Neuronal stem cell (in vitro differentiated cells): ENCODE results near the gene OSBPL2.

Experiments
- DNase-seq: peaks from one replicate; pipeline ENCODE4 v3.0.0-alpha.2; 2013; ENCODE audit warnings: low spot score
- H2AFZ ChIP-seq: one replicate; pipeline ENCODE4 v1.6.1; 2013; ENCODE audit warnings: mild to moderate bottlenecking, low read length, inconsistent platforms
- H2AK5ac ChIP-seq: 2 replicates; pipeline ENCODE4 v1.6.1; 2013; ENCODE audit warnings: low read depth, mild to moderate bottlenecking, inconsistent platforms, low read length, moderate library complexity, mixed read lengths
- H2BK120ac ChIP-seq: 2 replicates; pipeline ENCODE4 v1.6.1; 2013; ENCODE audit warnings: low read depth, mild to moderate bottlenecking, inconsistent platforms, low read length, moderate library complexity, mixed read lengths
- H2BK12ac ChIP-seq: one replicate; pipeline ENCODE4 v1.6.1; 2013; ENCODE audit warnings: low read length, inconsistent platforms
- H2BK15ac ChIP-seq: 2 replicates; pipeline ENCODE4 v1.6.1; 2013; ENCODE audit warnings: mild to moderate bottlenecking, low read length, inconsistent platforms, mixed read lengths
- H2BK5ac ChIP-seq: one replicate; pipeline ENCODE4 v1.6.1; 2013; ENCODE audit warnings: inconsistent platforms, mild to moderate bottlenecking, low read length, moderate library complexity
- H3K14ac ChIP-seq: one replicate; pipeline ENCODE4 v1.6.1; 2013; ENCODE audit warnings: low read length, inconsistent platforms
- H3K18ac ChIP-seq: 2 replicates; pipeline ENCODE4 v1.6.1; 2013; ENCODE audit warnings: low read length, inconsistent platforms
- H3K23ac ChIP-seq: 2 replicates; pipeline ENCODE4 v1.6.1; 2013; ENCODE audit warnings: low read depth, mild to moderate bottlenecking, mixed read lengths, low read length, inconsistent platforms; ENCODE audit not compliant: poor library complexity
- H3K27ac ChIP-seq: replicated peaks from 3 replicates; pipeline ENCODE4 v1.5.1; 2013; ENCODE audit warnings: low read length, inconsistent platforms
- H3K27me3 ChIP-seq, 3 experiments: 2 replicates each; pipeline ENCODE4 v1.6.1; 2013; ENCODE audit warnings: low read length in 3 of 3, mild to moderate bottlenecking in 2 of 3, inconsistent platforms in 1 of 3, low read depth in 1 of 3, mixed read lengths in 1 of 3, moderate library complexity in 1 of 3; ENCODE audit not compliant: control insufficient read depth in 3 of 3, insufficient read depth in 3 of 3
- H3K36me3 ChIP-seq, 2 donors: replicated peaks in 1 of 2; 2 replicates each; pipeline ENCODE4 v1.6.1; 2013; ENCODE audit warnings: low read length in 2 of 2; ENCODE audit not compliant: control insufficient read depth in 2 of 2, insufficient read depth in 2 of 2
- H3K4ac ChIP-seq: 2 replicates; pipeline ENCODE4 v1.6.1; 2013; ENCODE audit warnings: inconsistent platforms, mild to moderate bottlenecking, low read length, moderate library complexity
- H3K4me1 ChIP-seq, 2 donors: 1 replicate in 1 of 2; 2 replicates in 1 of 2; pipeline ENCODE4 v1.6.1; 2013; ENCODE audit warnings: low read length in 2 of 2, low read depth in 1 of 2; ENCODE audit not compliant: control insufficient read depth in 2 of 2, insufficient read depth in 1 of 2
- H3K4me2 ChIP-seq: one replicate; pipeline ENCODE4 v1.6.1; 2013; ENCODE audit warnings: mild to moderate bottlenecking, low read length, inconsistent platforms; ENCODE audit not compliant: insufficient read depth, poor library complexity, severe bottlenecking
- H3K4me3 ChIP-seq, 2 donors: 2 replicates each; pipeline ENCODE4 v1.5.1; 2013; ENCODE audit warnings: low read length in 2 of 2, mild to moderate bottlenecking in 2 of 2, inconsistent platforms in 1 of 2, moderate library complexity in 1 of 2
- H3K79me1 ChIP-seq: one replicate; pipeline ENCODE4 v1.6.1; 2013; ENCODE audit warnings: low read depth, mild to moderate bottlenecking, inconsistent platforms, low read length, moderate library complexity
- H3K9ac ChIP-seq: one replicate; pipeline ENCODE4 v1.6.1; 2013; ENCODE audit warnings: mild to moderate bottlenecking, low read depth, low read length, inconsistent platforms; ENCODE audit not compliant: poor library complexity
- H3K9me3 ChIP-seq, 2 donors: replicated peaks in 1 of 2; 2 replicates each; pipeline versions ENCODE3 to v1.6.1; 2013; ENCODE audit warnings: low read length in 2 of 2, mild to moderate bottlenecking in 2 of 2, inconsistent platforms in 1 of 2, low read depth in 1 of 2, mixed read lengths in 1 of 2, moderate library complexity in 1 of 2; ENCODE audit not compliant: control insufficient read depth in 2 of 2, insufficient read depth in 1 of 2
- H4K8ac ChIP-seq: one replicate; pipeline ENCODE4 v1.6.1; 2013; ENCODE audit warnings: low read depth, mild to moderate bottlenecking, inconsistent platforms, low read length, moderate library complexity
- H4K91ac ChIP-seq: one replicate; pipeline ENCODE4 v1.6.1; 2013; ENCODE audit warnings: low read length, low read depth, mild to moderate bottlenecking, inconsistent platforms; ENCODE audit not compliant: poor library complexity
- WGBS, 2 donors: extraction: QIAGEN DNeasy Blood & Tissue Kit; methylation state at CpG; one replicate each; pipeline ENCODE4 v1.1.7; 2013; ENCODE audit warnings: missing lambda C conversion rate in 2 of 2, mixed read lengths in 1 of 2; ENCODE audit not compliant: insufficient read length in 2 of 2, insufficient replicate concordance in 1 of 2; ENCODE audit errors: extremely low coverage in 2 of 2; 5-methylcytosine and 5-hydroxymethylcytosine counted together

OSBPL2 gene

DNA sequence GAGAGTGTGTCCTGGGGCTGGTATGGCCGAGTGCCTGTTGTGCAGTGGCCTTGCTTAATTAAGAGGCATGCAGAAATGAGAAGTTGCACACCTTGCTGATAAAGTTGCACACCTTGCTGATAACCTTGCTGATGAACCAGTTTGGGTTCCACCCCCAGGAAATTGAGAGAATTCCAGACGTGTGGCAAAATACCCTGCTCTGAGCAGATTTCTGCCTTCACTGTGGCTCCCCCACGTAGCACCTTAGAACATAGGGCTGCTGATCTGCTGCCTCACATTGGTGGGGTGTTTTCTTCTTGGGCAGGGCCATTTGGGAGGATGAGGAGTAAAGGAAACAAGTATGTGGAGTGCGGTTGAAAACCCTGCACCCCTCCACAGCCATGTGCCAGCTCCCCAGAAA, 42.0 kb downstream of the OSBPL2 start:
- no peak for DNase-seq
- no peak overlapping the region for H3K4me2 ChIP-seq
- no peak overlapping the region for H3K14ac ChIP-seq
- no peak overlapping the region for H2BK12ac ChIP-seq
- no peak overlapping the region for H2BK15ac ChIP-seq
- no peak overlapping the region for H3K9ac ChIP-seq
- no peak overlapping the region for H3K18ac ChIP-seq
- no peak overlapping the region for H4K8ac ChIP-seq
- no peak overlapping the region for H2AFZ ChIP-seq
- peaks cover 42 to 91% of the 10 kb centered on the region in 2 donors for H3K36me3 ChIP-seq
- H3K4me3 ChIP-seq, result no peak overlapping the region
- no peak overlapping the region for H3K27ac ChIP-seq
- H4K91ac ChIP-seq, result no peak overlapping the region
- H2AK5ac ChIP-seq, result no peak overlapping the region
- no CpG with 5 or more reads among the region's 4 CpGs for WGBS, 2 donors
- no peak overlapping the region for H2BK5ac ChIP-seq
- no peak overlapping the region for H2BK120ac ChIP-seq
- no peak overlapping the region for H3K23ac ChIP-seq
- no peaks in the 10 kb centered on the region for H3K27me3 ChIP-seq
- H3K9me3 ChIP-seq, result no peaks in the 10 kb centered on the region
- no peaks in the 10 kb centered on the region for H3K4me1 ChIP-seq
- H3K4ac ChIP-seq, result no peak overlapping the region
- peaks cover 3% of the 10 kb centered on the region for H3K79me1 ChIP-seq

DNA sequence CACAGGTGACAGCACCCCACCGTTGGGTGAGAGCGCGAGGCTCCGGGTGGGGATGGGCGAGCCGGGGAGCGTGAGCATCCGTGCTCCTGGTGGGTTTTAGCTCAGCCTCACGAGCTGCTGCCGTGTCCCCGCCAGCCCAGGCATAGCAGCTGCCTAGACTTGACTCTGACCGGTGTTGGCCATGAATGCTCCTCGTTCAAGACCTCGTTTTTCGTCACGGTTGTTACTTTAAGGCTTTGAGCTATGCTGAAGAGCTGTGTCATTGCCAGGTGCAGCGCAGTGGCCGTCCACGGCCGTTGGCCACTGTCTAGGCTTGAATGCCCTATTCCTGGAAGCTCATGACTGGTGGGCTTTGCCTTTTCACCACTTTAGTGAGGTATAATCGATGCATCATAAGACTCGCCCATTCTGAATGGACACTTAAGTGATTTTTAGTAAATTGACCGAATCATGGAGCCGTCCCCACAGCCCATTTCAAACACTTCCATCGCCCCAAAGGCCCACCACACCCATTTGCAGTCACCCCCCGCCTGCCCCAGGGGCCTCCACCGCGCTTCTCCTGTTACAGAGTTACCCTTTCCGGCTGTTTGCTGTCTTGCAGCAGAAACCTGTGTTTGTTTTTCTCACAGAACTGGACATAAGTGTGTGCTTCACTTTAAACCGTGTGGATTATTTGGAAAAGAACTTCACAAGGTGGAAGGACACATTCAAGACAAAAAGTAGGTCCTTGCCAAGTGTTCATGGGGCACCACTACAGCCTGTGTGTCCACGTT, 43.0 kb downstream of the OSBPL2 start:
- Histone ChIP-seq H3K4me2 (no peak overlapping the region), H3K23ac (no peak overlapping the region), H2BK12ac (no peak overlapping the region), H3K79me1 (peaks cover 3% of the 10 kb centered on the region), H3K14ac (no peak overlapping the region), H2AFZ (no peak overlapping the region), H3K4me3 (no peak overlapping the region), H3K27ac (no peak overlapping the region), H4K8ac (no peak overlapping the region), H2BK120ac (no peak overlapping the region), H3K4ac (no peak overlapping the region), H2BK5ac (no peak overlapping the region), H3K9ac (no peak overlapping the region), H3K27me3 (no peaks in the 10 kb centered on the region), H4K91ac (no peak overlapping the region), H3K18ac (no peak overlapping the region), H3K9me3 (no peaks in the 10 kb centered on the region), H3K36me3 (peaks cover 46 to 92% of the 10 kb centered on the region in 2 donors), H2AK5ac (no peak overlapping the region), H2BK15ac (no peak overlapping the region), H3K4me1 (no peaks in the 10 kb centered on the region)
- DNase-seq, result no peak
- WGBS, 2 donors, result no CpG with 5 or more reads among the region's 31 CpGs

DNA sequence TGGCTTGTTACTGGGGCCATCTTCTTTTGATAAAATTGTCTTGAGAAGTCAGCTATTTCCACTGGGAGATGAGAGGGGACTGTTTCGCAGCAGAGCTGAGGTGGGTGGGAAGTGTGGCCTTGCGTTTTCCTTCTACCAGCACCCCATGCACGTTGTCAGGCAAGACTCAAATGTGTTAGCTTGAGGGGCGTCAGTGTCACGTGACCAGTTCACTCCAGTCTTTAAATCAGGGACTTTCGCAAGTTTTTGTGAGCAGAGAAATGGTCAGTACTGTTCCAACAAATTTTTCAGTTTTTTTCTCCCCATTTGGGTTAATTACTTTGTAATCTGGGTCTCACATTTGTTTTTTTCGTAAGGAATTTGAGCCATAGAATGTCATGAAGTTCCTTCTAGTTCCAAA, 43.8 kb downstream of the OSBPL2 start:
- Histone ChIP-seq H3K4me3 (no peak overlapping the region), H2BK12ac (no peak overlapping the region), H3K36me3 (peaks cover 52 to 96% of the 10 kb centered on the region in 2 donors), H2BK120ac (no peak overlapping the region), H3K9me3 (no peaks in the 10 kb centered on the region), H2AFZ (no peak overlapping the region), H2BK15ac (no peak overlapping the region), H3K14ac (no peak overlapping the region), H3K27ac (no peak overlapping the region), H3K18ac (no peak overlapping the region), H2BK5ac (no peak overlapping the region), H3K4me1 (no peaks in the 10 kb centered on the region), H3K79me1 (peaks cover 3% of the 10 kb centered on the region), H3K4ac (no peak overlapping the region), H3K23ac (no peak overlapping the region), H3K27me3 (no peaks in the 10 kb centered on the region), H3K9ac (no peak overlapping the region), H4K91ac (no peak overlapping the region), H2AK5ac (no peak overlapping the region), H3K4me2 (no peak overlapping the region), H4K8ac (no peak overlapping the region)
- DNase-seq, result no peak
- no CpG with 5 or more reads among the region's 7 CpGs for whole genome bisulfite sequencing, 2 donors

DNA sequence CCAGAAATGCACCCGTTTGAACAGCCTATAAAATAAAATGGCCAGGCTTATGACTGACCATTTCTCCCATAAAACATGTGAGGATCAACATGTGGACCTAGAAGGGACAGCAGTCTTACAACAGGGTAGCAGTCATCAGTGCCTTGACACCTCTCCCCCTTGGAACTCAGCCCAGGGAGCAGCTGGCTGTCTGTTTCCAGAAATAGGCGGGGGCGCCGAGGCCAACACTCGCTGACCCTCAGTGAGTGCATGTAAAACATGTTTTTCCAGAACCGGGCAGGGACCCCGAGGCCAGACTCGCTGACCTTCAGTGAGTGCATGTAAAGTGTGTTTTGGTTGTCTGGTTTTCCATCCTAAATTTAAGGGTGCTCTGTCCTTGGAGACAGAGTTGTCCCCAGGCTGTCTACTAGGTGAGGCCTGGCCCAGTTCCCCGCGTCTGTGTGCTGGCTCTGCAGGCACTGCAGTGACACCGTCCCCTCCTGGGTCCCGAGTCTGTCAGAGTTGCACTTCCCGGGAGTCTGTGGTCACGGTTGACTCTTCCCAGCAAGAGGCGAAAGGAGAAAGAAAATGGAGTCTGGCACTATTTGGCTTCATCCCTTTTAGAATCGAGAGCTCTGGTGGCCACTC, 44.7 kb downstream of the OSBPL2 start:
- no peak overlapping the region for H4K91ac ChIP-seq
- H2AFZ ChIP-seq, result no peak overlapping the region
- H3K4me3 ChIP-seq, result no peak overlapping the region
- no peak overlapping the region for H3K27ac ChIP-seq
- H4K8ac ChIP-seq, result no peak overlapping the region
- no peak overlapping the region for H3K18ac ChIP-seq
- peaks cover 51 to 94% of the 10 kb centered on the region in 2 donors for H3K36me3 ChIP-seq
- H2BK12ac ChIP-seq, result no peak overlapping the region
- H2BK5ac ChIP-seq, result no peak overlapping the region
- no peak overlapping the region for H2BK120ac ChIP-seq
- H3K14ac ChIP-seq, result no peak overlapping the region
- no peaks in the 10 kb centered on the region for H3K4me1 ChIP-seq
- no peaks in the 10 kb centered on the region for H3K9me3 ChIP-seq
- no peak overlapping the region for H3K23ac ChIP-seq
- WGBS, 2 donors, result no CpG with 5 or more reads among the region's 16 CpGs
- peaks cover 3% of the 10 kb centered on the region for H3K79me1 ChIP-seq
- H3K4me2 ChIP-seq, result no peak overlapping the region
- H3K4ac ChIP-seq, result no peak overlapping the region
- no peak overlapping the region for H2BK15ac ChIP-seq
- no peaks in the 10 kb centered on the region for H3K27me3 ChIP-seq
- H2AK5ac ChIP-seq, result no peak overlapping the region
- DNase-seq, result no peak
- H3K9ac ChIP-seq, result no peak overlapping the region
